ENCODE measurements around the gene CHRNA4. TPM values are rescaled to one million over a fixed set of nuclear protein-coding genes. Genes with fewer than 3 reads are reported as not detected.

CHRNA4 gene
- total RNA-seq, 2 donors from 2014 or later = not detected

DNA sequence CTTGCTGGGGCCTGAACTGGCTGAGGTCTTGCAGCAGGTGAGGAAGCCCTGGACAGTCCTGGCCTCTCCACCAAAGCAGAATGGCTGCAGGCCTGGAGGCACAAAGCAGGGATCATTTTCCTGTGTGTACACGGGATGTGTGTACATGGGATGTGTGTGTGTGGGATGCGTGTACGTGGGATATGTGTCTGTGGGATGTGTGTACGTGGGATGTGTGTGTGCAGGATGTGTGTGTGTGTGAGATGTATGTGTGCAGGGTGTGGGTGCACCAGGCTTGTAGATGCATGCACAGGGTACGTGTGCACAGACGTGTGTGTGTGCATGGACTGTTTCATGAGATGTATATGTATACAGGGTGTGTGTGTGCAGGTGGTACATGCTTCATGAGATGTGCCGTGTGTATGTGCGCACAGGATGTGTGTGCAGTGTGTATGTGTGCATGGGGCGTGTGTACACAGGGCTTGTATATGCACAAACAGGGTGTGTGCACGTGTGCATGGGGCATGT, 7.9 kb upstream of the CHRNA4 start:
- no peaks in the 10 kb centered on the region for H3K9me3 ChIP-seq
- H3K27me3 ChIP-seq (replicated peaks; ENCODE audit: insufficient read depth) = no peaks in the 10 kb centered on the region
- H3K27ac ChIP-seq = no peak overlapping the region
- H3K4me1 ChIP-seq (ENCODE audit: control insufficient read depth in 1 of 2, low read depth in 2 of 2) = no peaks in the 10 kb centered on the region
- ATAC-seq (ENCODE audit: insufficient number of reproducible peaks, low FRiP score, low read depth) (no peak), DNase-seq (ENCODE audit: low spot score) (no peak)
- no peak for TF ChIP-seq CTCF (IDR thresholded peaks at IDR 0.05)
- H3K36me3 ChIP-seq = no peaks in the 10 kb centered on the region
- H3K4me3 ChIP-seq = no peak overlapping the region

GRCh38 chr20:63368151-63368550, 7.0 kb upstream of the CHRNA4 start:
- DNase-seq (ENCODE audit: low spot score) (no peak), ATAC-seq (ENCODE audit: insufficient number of reproducible peaks, low FRiP score, low read depth) (no peak)
- no peak overlapping the region for H3K4me3 ChIP-seq
- no peaks in the 10 kb centered on the region for H3K36me3 ChIP-seq
- H3K4me1 ChIP-seq (ENCODE audit: control insufficient read depth in 1 of 2, low read depth in 2 of 2) = no peaks in the 10 kb centered on the region
- no peaks in the 10 kb centered on the region for H3K27me3 ChIP-seq (replicated peaks; ENCODE audit: insufficient read depth)
- no peak for TF ChIP-seq CTCF (IDR thresholded peaks at IDR 0.05)
- H3K9me3 ChIP-seq = no peaks in the 10 kb centered on the region
- no peak overlapping the region for H3K27ac ChIP-seq

- DNase-seq (ENCODE audit: low spot score) = no peak
- Histone ChIP-seq H3K27ac (no peak overlapping the region), H3K9me3 (no peaks in the 10 kb centered on the region), H3K36me3 (no peaks in the 10 kb centered on the region), H3K4me1 (ENCODE audit: control insufficient read depth in 1 of 2, low read depth in 2 of 2) (no peaks in the 10 kb centered on the region), H3K4me3 (no peak overlapping the region), H3K27me3 (replicated peaks; ENCODE audit: insufficient read depth) (no peaks in the 10 kb centered on the region)
- no peak for ATAC-seq (ENCODE audit: insufficient number of reproducible peaks, low FRiP score, low read depth)
- no peak for TF ChIP-seq CTCF (IDR thresholded peaks at IDR 0.05)
These were observed 6.4 kb upstream of the CHRNA4 start for GRCh38 chr20:63367446-63368055.

DNA sequence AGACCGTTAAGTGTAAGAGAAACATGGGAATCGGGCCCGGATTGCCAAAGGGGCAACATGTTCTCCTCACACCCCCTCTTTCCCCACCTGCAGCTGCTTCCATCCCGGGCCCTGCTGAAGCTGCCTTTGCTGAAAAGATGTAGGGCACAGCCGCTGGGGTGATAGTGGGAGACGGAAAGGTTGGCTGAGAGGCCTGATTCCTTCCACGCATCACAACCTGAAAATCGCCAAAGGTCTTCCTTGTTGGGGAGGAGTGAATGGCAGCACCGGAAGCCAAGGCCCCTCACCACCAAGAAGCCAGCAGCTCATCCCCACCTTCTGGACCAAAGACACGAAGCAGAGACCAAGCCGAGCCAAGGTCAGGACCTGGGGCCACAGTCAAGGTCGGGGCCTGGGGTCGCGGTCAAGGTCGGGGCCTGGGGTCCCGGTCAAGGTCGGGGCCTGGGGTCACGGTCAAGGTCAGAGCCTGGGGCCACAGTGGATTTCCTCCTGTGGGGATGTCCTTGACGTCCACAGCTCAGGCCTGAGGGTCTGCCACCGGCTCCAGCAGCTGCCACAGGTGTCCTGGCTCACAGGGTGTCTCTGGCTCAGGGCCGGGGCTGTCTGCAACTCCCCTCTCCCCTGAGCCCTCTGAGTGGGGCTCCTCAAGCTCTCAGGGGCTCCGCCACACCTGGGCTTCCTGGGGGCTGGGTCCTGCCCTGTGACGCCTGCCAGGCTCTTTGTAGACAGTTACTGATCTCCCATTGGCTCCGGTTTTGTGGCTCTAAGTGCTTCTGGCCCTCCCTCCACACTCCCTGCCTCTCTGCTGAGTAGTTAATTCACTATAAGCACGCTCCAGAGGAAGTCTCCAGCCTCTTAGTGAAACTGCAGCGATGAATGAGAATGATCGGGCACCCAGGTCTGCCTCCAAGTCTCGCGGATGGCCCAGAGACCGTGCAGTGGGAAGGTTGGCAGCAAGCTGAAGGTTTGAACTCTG, 5.5 kb upstream of the CHRNA4 start:
- no peak for ATAC-seq (ENCODE audit: insufficient number of reproducible peaks, low FRiP score, low read depth)
- no peak for DNase-seq (ENCODE audit: low spot score)
- TF ChIP-seq CTCF (IDR thresholded peaks at IDR 0.05) = no peak

More for the DNA sequence above, 5.5 kb upstream of the CHRNA4 start:
- no peaks in the 10 kb centered on the region for H3K4me1 ChIP-seq (ENCODE audit: control insufficient read depth in 1 of 2, low read depth in 2 of 2)
- H3K4me3 ChIP-seq = no peak overlapping the region
- H3K27me3 ChIP-seq (replicated peaks; ENCODE audit: insufficient read depth) = no peaks in the 10 kb centered on the region
- no peaks in the 10 kb centered on the region for H3K9me3 ChIP-seq
- no peak overlapping the region for H3K27ac ChIP-seq
- H3K36me3 ChIP-seq = no peaks in the 10 kb centered on the region
